ENCODE measurements around the gene RRN3.
"Not testable (repeated sequence)": the region's sequence is repeated elsewhere in the genome, so short reads cannot be mapped to it uniquely, and the experiment has no call there.

RRN3 gene

GRCh38 chr16:15031179-15031578, 62.9 kb downstream of the RRN3 start:
- TF ChIP-seq REST (IDR thresholded peaks at IDR 0.05; ENCODE audit: insufficient replicate concordance, low read depth) (no peak), SPI1 (IDR thresholded peaks at IDR 0.05; ENCODE audit: borderline replicate concordance, low read depth) (no peak), POLR2AphosphoS5 (IDR thresholded peaks at IDR 0.05; ENCODE audit: low read depth) (no peak), GABPA (IDR thresholded peaks at IDR 0.05; ENCODE audit: low read depth) (no peak), CTCF (IDR thresholded peaks at IDR 0.05; ENCODE audit: insufficient read depth, low read length) (no peak)
- Histone ChIP-seq H3K4me3 (replicated peaks; ENCODE audit: insufficient read depth, low read length) (no peak overlapping the region), H3K27me3 (ENCODE audit: insufficient read depth, poor library complexity, severe bottlenecking) (no peaks in the 10 kb centered on the region), H3K27ac (replicated peaks) (peak overlapping the region; percentile 49)
- DNase-seq (ENCODE audit: low read depth in 1 of 2, low spot score in 1 of 2), result peak in 1 of 2 experiments; percentile 74

- DNase-seq (ENCODE audit: low read depth in 1 of 2, low spot score in 1 of 2); H3K4me3 ChIP-seq (replicated peaks; ENCODE audit: insufficient read depth, low read length); H3K27ac ChIP-seq (replicated peaks); H3K27me3 ChIP-seq (ENCODE audit: insufficient read depth, poor library complexity, severe bottlenecking): not testable (repeated sequence)
- TF ChIP-seq POLR2AphosphoS5 (IDR thresholded peaks at IDR 0.05; ENCODE audit: low read depth), result 0 out of 2 replicates have a peak, but pooled peaks have one; percentile 10
Observed at GRCh38 chr16:15029749-15030148, 64.3 kb downstream of the RRN3 start.

- not testable (repeated sequence) for DNase-seq (ENCODE audit: low read depth in 1 of 2, low spot score in 1 of 2); H3K27ac ChIP-seq (replicated peaks); H3K4me3 ChIP-seq (replicated peaks; ENCODE audit: insufficient read depth, low read length); H3K27me3 ChIP-seq (ENCODE audit: insufficient read depth, poor library complexity, severe bottlenecking)
Observed at GRCh38 chr16:15028801-15029698, 65.0 kb downstream of the RRN3 start.

DNA sequence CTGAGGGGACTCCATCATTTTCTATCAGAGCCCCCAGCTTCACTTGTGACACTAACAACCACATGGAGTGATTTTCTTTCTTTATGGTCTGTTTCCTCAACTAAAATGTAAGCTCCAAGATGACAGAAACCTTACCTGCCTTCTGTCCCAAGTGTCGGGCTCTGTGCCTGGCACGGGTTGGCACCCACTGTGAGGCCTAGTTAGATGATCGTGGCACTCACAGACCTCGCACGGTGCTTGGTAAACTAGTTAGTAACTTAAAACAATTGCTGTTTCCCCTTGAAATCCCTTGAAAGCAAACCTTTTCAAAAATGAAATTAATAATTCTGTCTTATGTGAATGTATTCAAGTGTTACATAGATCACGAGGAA, 65.7 kb downstream of the RRN3 start:
- not testable (repeated sequence) for H3K4me3 ChIP-seq (replicated peaks; ENCODE audit: insufficient read depth, low read length); H3K27ac ChIP-seq (replicated peaks); DNase-seq (ENCODE audit: low read depth in 1 of 2, low spot score in 1 of 2); H3K27me3 ChIP-seq (ENCODE audit: insufficient read depth, poor library complexity, severe bottlenecking)

DNA sequence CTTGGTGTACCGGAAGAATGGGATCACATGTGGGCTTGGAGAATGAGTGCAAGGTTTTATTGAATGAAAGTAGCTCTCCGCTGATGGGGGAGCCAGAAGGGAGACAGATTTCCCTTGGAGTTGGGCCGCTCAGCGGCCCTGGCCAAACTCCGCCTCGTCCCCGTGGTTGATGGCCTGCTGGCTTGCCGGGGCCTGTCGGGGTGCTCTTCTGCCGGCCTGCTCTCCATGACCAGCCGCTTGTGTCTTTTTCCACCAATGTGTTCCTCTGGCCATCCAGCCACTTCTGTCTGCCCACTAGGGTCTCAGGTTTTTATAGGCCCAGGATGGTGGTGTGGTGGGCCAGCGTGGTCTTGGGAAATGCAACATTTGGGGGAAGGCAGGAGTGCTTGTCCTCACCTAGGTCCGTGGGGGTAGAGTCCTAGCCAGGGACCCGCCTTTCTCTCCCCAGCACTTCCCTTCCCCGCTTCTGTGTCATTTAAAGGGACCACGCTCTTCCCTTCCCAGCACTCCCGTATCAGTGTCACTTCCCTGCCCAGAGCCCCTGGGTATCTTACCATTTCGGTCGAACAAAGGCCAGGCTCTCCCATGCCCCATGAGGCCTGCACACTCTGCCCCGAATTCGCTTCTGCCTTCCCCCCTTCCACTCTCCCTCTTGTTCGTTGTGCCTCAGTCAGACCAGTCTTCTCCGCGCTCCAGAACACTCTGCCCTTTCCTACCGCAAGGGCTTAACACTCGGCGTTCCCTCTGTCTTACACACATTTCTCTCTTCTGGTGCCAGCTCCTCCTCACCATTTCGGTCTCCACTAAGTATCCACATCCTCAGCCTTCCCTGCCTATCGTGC, 66.3 kb downstream of the RRN3 start:
- H3K4me3 ChIP-seq (replicated peaks; ENCODE audit: insufficient read depth, low read length); H3K27me3 ChIP-seq (ENCODE audit: insufficient read depth, poor library complexity, severe bottlenecking); DNase-seq (ENCODE audit: low read depth in 1 of 2, low spot score in 1 of 2); H3K27ac ChIP-seq (replicated peaks): not testable (repeated sequence)

DNA sequence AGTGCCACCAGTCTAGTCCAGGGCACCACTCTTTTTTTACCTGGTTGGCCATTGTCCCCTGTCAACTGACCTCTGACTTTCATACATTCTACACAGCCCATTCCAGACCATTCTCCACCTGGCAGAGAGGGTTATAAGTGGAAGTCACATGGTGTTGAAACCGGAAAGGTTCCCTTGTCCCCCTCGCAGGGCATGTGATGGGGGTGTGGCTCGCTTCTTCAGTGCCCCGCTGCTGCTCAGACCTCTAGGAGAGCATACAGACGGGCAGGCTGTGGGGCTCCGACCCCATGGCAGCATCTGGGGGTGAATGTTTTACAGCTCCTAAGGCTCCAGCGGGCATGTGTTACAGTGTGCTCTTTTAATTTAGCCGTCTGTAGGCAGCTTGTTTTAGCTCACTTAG, 67.0 kb downstream of the RRN3 start:
- DNase-seq (ENCODE audit: low read depth in 1 of 2, low spot score in 1 of 2); H3K27ac ChIP-seq (replicated peaks); H3K27me3 ChIP-seq (ENCODE audit: insufficient read depth, poor library complexity, severe bottlenecking); H3K4me3 ChIP-seq (replicated peaks; ENCODE audit: insufficient read depth, low read length): not testable (repeated sequence)

GRCh38 chr16:15025234-15025951, 68.7 kb downstream of the RRN3 start:
- not testable (repeated sequence) for H3K27ac ChIP-seq (replicated peaks); H3K27me3 ChIP-seq (ENCODE audit: insufficient read depth, poor library complexity, severe bottlenecking); H3K4me3 ChIP-seq (replicated peaks; ENCODE audit: insufficient read depth, low read length); DNase-seq (ENCODE audit: low read depth in 1 of 2, low spot score in 1 of 2)

DNA sequence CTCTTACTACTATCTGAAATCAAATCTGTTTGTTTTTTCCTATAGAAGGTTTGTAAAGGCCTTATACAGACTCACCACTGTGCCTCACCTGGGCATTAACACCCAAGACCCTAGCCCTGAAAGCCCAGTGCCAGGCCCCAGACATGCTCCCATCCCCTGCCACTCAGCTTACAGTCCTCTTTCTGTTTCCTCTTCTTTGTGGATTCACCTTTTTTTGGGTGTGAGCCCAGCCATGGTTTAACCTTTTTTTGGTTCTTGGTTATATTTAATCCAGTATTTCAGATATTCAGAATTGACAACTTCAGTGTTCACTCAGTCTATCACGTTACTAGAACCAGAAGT, 69.2 kb downstream of the RRN3 start:
- DNase-seq (ENCODE audit: low read depth in 1 of 2, low spot score in 1 of 2); H3K27ac ChIP-seq (replicated peaks); H3K4me3 ChIP-seq (replicated peaks; ENCODE audit: insufficient read depth, low read length); H3K27me3 ChIP-seq (ENCODE audit: insufficient read depth, poor library complexity, severe bottlenecking): not testable (repeated sequence)

DNA sequence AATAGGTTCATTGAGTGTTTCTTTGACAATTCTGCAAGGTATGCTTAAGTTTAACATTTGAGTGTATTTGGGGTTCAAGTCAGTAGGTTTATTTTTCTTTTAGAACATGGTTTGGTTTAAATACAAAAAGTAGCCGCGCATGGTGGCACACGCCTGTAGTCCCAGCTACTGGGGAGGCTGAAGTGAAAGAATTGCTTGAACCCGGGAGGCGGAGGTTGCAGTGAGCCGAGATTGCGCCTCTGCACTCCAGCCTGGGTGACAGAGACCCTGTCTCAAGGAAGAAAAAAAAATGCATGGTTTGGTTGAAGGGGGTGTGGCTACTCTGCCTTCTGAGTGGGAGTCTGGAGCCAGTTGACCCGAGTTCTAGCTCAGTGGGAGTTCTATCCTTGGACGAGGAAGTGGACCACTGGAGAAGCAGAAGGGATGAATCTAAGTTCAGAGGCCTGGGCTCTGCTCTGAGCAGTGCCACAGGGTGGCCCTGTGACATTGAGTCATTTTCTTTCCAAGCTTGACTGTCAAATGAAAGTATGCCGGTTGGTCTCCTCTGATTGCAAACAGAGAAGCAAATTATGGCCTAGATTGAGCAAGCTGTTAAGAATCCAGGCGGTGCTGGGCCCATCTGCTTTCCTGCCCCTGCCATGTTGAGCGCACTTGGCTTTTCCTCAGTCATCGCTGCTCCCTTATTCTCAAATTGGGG, 70.5 kb downstream of the RRN3 start:
- DNase-seq (ENCODE audit: low read depth in 1 of 2, low spot score in 1 of 2); H3K27me3 ChIP-seq (ENCODE audit: insufficient read depth, poor library complexity, severe bottlenecking); H3K27ac ChIP-seq (replicated peaks); H3K4me3 ChIP-seq (replicated peaks; ENCODE audit: insufficient read depth, low read length): not testable (repeated sequence)
